Osteoblast (primary cell): ENCODE results near the gene DGCR6L. TPM values are rescaled to one million over a fixed set of nuclear protein-coding genes. Genes with fewer than 3 reads are reported as not detected.
A peak's percentile ranks its signal among the peaks of the same experiment; 100 is the strongest.
"Not testable (repeated sequence)": the region's sequence is repeated elsewhere in the genome, so short reads cannot be mapped to it uniquely, and the experiment has no call there.

Experiments
- DNase-seq: peaks from one replicate; pipeline ENCODE4 v3.0.0; 2011; ENCODE audit warnings: low spot score, mixed read lengths; ENCODE audit not compliant: insufficient read length; ENCODE audit errors: missing footprints
- H2AFZ ChIP-seq: 2 replicates; pipeline ENCODE4 v1.6.0; 2011; ENCODE audit warnings: mild to moderate bottlenecking, low read length
- H3K27ac ChIP-seq: 2 replicates; pipeline ENCODE4 v1.5.1; 2011; ENCODE audit warnings: mild to moderate bottlenecking, low read depth, low read length, moderate library complexity
- H3K27me3 ChIP-seq: 2 replicates; pipeline ENCODE4 v1.6.0; 2012; ENCODE audit warnings: mild to moderate bottlenecking, control low read depth, inconsistent platforms, low read length, moderate library complexity; ENCODE audit not compliant: insufficient read depth
- H3K36me3 ChIP-seq: 2 replicates; pipeline ENCODE4 v1.5.1; 2011; ENCODE audit warnings: mild to moderate bottlenecking, low read length, control low read depth, moderate library complexity; ENCODE audit not compliant: insufficient read depth
- H3K4me1 ChIP-seq: 2 replicates; pipeline ENCODE4 v1.5.1; 2011; ENCODE audit warnings: mild to moderate bottlenecking, low read length, control low read depth, moderate library complexity; ENCODE audit not compliant: insufficient read depth
- H3K4me2 ChIP-seq: 2 replicates; pipeline ENCODE4 v1.6.0; 2011; ENCODE audit warnings: mild to moderate bottlenecking, low read length; ENCODE audit not compliant: insufficient read depth
- H3K4me3 ChIP-seq: fragments of 200-600 bp; sonication (generic); 3 replicates; pipeline ENCODE4 v1.5.1; 2012; ENCODE audit warnings: mild to moderate bottlenecking, low read length, inconsistent platforms; ENCODE audit not compliant: insufficient read depth
- H3K79me2 ChIP-seq: 2 replicates; pipeline ENCODE4 v1.6.0; 2012; ENCODE audit warnings: mild to moderate bottlenecking, low read length, control low read depth, inconsistent platforms; ENCODE audit not compliant: insufficient read depth
- H3K9me3 ChIP-seq: 2 replicates; pipeline ENCODE4 v1.5.1; 2011; ENCODE audit warnings: low read depth, low read length, control low read depth
- H4K20me1 ChIP-seq: 2 replicates; pipeline ENCODE4 v1.6.0; 2012; ENCODE audit warnings: mild to moderate bottlenecking, low read length, control low read depth; ENCODE audit not compliant: insufficient read depth
- CTCF ChIP-seq: IDR thresholded peaks from 2 replicates; pipeline ENCODE4 v1.5.1; 2011; ENCODE audit warnings: mild to moderate bottlenecking, low read depth, low read length, moderate library complexity; ENCODE audit errors: extremely low read depth
- total RNA-seq: library from RNA; depleted of rRNA; stranded (reverse); fragments of >200 nt; gene quantifications from 2 replicates; pipeline ENCODE4 v1.2.3, GENCODE V29; 2012

The DGCR6L gene
- total RNA-seq, 1 donor: 60.8 TPM

GRCh38 chr22:20319041-20319744 is 667 bp downstream of the DGCR6L start:
- no peaks in the 10 kb centered on the region for H3K36me3 ChIP-seq
- no peak overlapping the region for H3K27ac ChIP-seq
- TF ChIP-seq CTCF: no peak
- no peaks in the 10 kb centered on the region for H3K27me3 ChIP-seq
- DNase-seq: no peak
- peak overlapping the region; percentile 85 for H2AFZ ChIP-seq
- H3K9me3 ChIP-seq: no peaks in the 10 kb centered on the region
- peak overlapping the region; percentile 91 for H3K4me2 ChIP-seq
- peaks cover 34% of the 10 kb centered on the region for H3K4me1 ChIP-seq
- peaks cover 11% of the 10 kb centered on the region for H4K20me1 ChIP-seq
- peak overlapping the region; percentile 93 for H3K4me3 ChIP-seq
- H3K79me2 ChIP-seq: peaks cover 39% of the 10 kb centered on the region

- H3K4me1 ChIP-seq: peaks cover 24% of the 10 kb centered on the region
- peaks cover 11% of the 10 kb centered on the region for H4K20me1 ChIP-seq
- H3K9me3 ChIP-seq, H3K27ac ChIP-seq, H3K4me3 ChIP-seq, H3K36me3 ChIP-seq, H2AFZ ChIP-seq, H3K27me3 ChIP-seq: not testable (repeated sequence)
- peaks cover 39% of the 10 kb centered on the region for H3K79me2 ChIP-seq
- peak overlapping the region; percentile 63 for H3K4me2 ChIP-seq
- DNase-seq: peak; percentile 17
These were observed 1.7 kb downstream of the DGCR6L start for GRCh38 chr22:20318043-20318688.

GRCh38 chr22:20317402-20318042 is 2.3 kb downstream of the DGCR6L start:
- not testable (repeated sequence) for H3K27me3 ChIP-seq, H3K4me2 ChIP-seq, H3K27ac ChIP-seq, H3K4me3 ChIP-seq, H3K36me3 ChIP-seq, H3K9me3 ChIP-seq, H2AFZ ChIP-seq
- TF ChIP-seq CTCF: peak; percentile 65
- peak; percentile 22 for DNase-seq
- H3K4me1 ChIP-seq: peaks cover 18% of the 10 kb centered on the region
- H4K20me1 ChIP-seq: peaks cover 11% of the 10 kb centered on the region
- H3K79me2 ChIP-seq: peaks cover 38% of the 10 kb centered on the region

GRCh38 chr22:20316844-20317401 is 2.9 kb downstream of the DGCR6L start:
- H3K4me1 ChIP-seq: peaks cover 18% of the 10 kb centered on the region
- H3K79me2 ChIP-seq: peaks cover 35% of the 10 kb centered on the region
- H3K4me3 ChIP-seq: no peak overlapping the region
- H3K27me3 ChIP-seq: no peaks in the 10 kb centered on the region
- peaks cover 11% of the 10 kb centered on the region for H4K20me1 ChIP-seq
- DNase-seq: peak; percentile 66
- H3K27ac ChIP-seq: no peak overlapping the region
- no peak overlapping the region for H3K4me2 ChIP-seq
- H2AFZ ChIP-seq: no peak overlapping the region
- no peaks in the 10 kb centered on the region for H3K9me3 ChIP-seq
- H3K36me3 ChIP-seq: no peaks in the 10 kb centered on the region
- no peak for TF ChIP-seq CTCF
